Activated T-cell treated with anti-CD3 and anti-CD28 coated beads, Interleukin-2, amount 50 U/mL, for 4 hours (primary cell): Measurements from ENCODE around the gene ABCB9. TPM values are rescaled to one million over a fixed set of nuclear protein-coding genes. Genes with fewer than 3 reads are reported as not detected.

Experiments used
- ATAC-seq, 2 donors: fragments of 200-7000 bp; cut with Tn5 transposase; one replicate each; pipeline ENCODE4 v1.10.0; 2021
- DNase-seq: peaks from one replicate; pipeline ENCODE4 v3.0.0-alpha.2; 2020
- H3K27me3 Mint-ChIP-seq: one replicate; pipeline ENCODE4 v1.8.0; 2021; ENCODE audit warnings: low read depth, mixed read lengths
- H3K36me3 Mint-ChIP-seq: one replicate; pipeline ENCODE4 v1.8.0; 2022; ENCODE audit warnings: mixed read lengths; ENCODE audit not compliant: insufficient read depth
- H3K4me1 Mint-ChIP-seq: one replicate; pipeline ENCODE4 v1.8.0; 2021; ENCODE audit warnings: low read depth, mixed read lengths
- H3K4me3 Mint-ChIP-seq: one replicate; pipeline ENCODE4 v1.8.0; 2021; ENCODE audit warnings: mild to moderate bottlenecking, moderate library complexity, mixed read lengths
- H3K9me3 Mint-ChIP-seq: one replicate; pipeline ENCODE4 v1.8.0; 2021; ENCODE audit warnings: mixed read lengths
- total RNA-seq, 3 donors: library from RNA; stranded (reverse); gene quantifications; one replicate each; pipeline ENCODE4 v1.2.1, GENCODE V29; 2021

ABCB9 gene
- total RNA-seq, 3 donors from 2014 or later, result 2.3 to 3.2 (median 2.9) TPM

DNA sequence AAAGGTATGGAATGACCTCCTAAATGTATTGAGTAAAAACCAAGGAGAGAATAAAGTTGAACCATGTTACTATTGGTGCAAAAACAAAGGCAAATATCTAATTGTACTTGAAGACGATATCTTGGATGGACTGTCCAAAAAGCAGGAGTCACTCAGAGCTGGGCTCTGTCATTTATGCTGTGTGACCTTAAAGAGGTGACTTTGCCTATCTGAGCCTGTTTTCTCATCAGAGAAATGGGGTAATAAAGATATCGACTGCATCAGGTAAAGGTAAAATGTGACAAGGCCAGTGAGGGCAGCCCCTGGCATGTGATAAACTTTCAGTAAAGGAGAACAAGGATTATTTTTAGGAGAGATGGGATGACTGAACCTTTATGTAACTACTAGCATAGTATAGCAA lies 1.8 kb upstream of the ABCB9 start:
- H3K27me3 Mint-ChIP-seq, result no peaks in the 10 kb centered on the region
- no peak for ATAC-seq

DNA sequence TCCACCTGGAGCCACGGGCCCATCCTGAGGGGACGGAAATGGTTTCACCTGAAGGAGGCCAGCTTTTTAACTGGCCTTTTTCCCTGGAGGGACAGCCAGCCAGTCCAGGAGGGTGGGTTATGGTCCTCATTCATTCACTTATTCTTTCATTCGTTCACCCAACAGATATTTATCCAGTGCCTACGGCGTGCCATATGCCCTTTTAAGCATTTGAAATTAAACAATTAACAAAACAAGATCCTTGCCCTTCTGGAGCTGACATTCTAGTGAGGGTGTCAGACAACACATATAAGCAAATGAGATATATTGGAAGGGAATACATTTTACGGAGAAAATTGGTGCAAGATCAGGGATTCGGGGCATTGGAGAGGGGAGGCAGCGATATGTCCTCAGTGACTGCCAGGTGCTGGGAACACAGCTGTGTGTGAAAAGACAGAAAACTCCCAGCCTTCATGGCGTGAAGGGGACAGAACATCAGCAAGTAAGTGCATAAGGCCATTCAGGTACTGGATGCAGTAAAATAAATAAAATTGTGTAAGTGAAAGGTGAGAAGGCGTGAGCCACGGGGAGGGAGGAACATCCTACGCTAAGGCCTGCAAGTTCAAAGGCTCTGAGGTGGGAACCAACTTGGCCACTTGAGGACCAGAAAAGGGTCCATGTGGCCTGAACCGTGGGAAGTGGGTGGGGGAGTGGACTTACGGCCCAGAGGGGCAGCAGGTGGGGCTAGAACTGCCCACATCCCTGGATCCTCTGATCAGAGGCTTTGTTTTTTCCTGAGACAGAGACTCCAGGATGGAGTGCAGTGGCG lies 684 bp upstream of the ABCB9 start:
- DNase-seq (no peak), ATAC-seq (no peak)
- Mint-ChIP-seq H3K4me1 (peaks cover 9% of the 10 kb centered on the region), H3K9me3 (no peaks in the 10 kb centered on the region), H3K27me3 (no peaks in the 10 kb centered on the region), H3K4me3 (peak overlapping the region; percentile 26), H3K36me3 (no peaks in the 10 kb centered on the region)

More for the DNA sequence above, 1.8 kb upstream of the ABCB9 start:
- H3K4me1 Mint-ChIP-seq, result peaks cover 9% of the 10 kb centered on the region
- no peak for DNase-seq
- no peak overlapping the region for H3K4me3 Mint-ChIP-seq
- no peaks in the 10 kb centered on the region for H3K36me3 Mint-ChIP-seq
- H3K9me3 Mint-ChIP-seq, result no peaks in the 10 kb centered on the region

DNA sequence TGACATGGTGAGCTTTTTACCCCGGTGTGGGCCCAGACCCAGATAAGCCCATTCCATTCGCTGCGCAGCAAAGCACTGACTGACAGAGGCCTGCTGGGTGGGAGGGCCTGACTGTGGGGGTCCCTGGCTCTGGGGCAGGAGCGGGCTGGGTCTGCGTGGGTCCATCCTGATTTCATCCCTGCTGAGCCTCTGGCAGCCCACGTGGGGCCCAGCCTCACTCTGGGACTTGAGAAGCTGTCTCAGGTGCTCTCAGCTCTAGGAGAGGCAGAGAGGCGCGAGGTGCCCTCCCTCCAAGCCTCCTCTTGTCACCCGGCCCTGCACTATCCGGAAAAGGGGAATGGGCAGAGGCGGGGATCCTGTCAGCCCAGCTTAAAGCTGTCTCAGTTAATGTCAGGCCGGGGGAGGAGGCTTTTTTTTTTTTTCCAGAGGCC lies 927 bp downstream of the ABCB9 start:
- Mint-ChIP-seq H3K36me3 (no peaks in the 10 kb centered on the region), H3K27me3 (no peaks in the 10 kb centered on the region), H3K4me1 (peaks cover 9% of the 10 kb centered on the region), H3K4me3 (no peak overlapping the region), H3K9me3 (no peaks in the 10 kb centered on the region)
- no peak for ATAC-seq
- no peak for DNase-seq

DNA sequence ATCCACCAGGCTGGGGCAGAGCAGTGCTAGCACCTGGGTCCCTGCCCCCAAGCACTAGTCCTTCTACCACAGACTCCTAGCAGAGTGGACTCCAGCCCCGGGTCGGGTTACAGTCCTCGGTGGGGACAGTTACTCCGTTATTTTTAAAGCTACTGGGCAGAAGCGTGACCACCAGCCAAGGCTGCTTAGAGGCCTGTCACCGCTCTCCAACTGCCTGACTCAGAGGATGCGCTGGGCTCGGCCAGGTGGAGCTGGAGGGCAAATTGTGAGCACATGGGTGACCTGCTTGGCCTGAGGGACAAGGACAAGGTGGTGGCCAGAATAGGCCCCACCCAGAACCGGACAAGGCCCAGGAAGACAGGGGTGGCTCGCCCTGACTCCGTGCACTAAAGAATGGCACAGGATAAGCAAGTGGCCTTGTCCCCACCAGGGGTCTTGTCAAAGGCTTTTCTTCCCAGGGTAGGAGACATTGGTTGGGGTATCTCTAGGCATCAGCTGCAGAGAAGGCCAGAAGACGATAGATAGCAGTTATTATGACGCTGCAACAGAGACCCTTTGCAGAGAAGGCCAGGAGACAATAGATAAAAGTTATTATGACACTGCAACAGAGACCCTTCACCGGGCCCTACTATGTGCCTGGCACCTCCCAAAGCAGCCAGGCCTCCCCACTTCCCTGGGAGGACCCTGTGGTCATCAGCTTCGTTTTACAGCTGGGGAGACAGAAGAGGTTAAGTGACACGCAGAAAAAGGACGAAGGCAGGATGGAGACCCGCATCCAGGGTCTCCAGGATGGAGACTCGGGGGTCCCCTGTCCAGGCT lies 1.6 kb downstream of the ABCB9 start:
- Mint-ChIP-seq H3K4me3 (peak overlapping the region; percentile 40), H3K4me1 (peaks cover 9% of the 10 kb centered on the region), H3K36me3 (no peaks in the 10 kb centered on the region), H3K27me3 (no peaks in the 10 kb centered on the region), H3K9me3 (no peaks in the 10 kb centered on the region)
- ATAC-seq (no peak), DNase-seq (no peak)

DNA sequence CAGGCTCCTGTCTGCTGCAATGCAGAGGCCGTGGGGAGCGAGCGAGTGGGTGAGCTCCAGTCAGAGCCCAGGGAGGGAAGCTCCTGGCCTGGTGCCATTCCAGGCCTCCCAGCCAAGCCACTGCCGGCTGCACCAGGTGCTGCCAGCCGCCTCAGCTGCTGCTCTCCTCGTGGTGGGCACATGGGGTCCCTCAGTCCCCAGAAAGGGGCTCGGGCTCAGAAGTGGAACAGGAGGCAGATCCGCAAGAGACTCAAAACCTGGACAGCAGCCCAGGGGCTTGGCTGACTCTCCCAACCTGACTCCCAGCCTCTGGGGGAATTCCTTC lies 2.4 kb downstream of the ABCB9 start:
- DNase-seq (no peak), ATAC-seq (no peak)
- H3K4me1 Mint-ChIP-seq, result peaks cover 9% of the 10 kb centered on the region
- no peaks in the 10 kb centered on the region for H3K36me3 Mint-ChIP-seq
- H3K9me3 Mint-ChIP-seq, result no peaks in the 10 kb centered on the region
- no peaks in the 10 kb centered on the region for H3K27me3 Mint-ChIP-seq
- H3K4me3 Mint-ChIP-seq, result no peak overlapping the region

DNA sequence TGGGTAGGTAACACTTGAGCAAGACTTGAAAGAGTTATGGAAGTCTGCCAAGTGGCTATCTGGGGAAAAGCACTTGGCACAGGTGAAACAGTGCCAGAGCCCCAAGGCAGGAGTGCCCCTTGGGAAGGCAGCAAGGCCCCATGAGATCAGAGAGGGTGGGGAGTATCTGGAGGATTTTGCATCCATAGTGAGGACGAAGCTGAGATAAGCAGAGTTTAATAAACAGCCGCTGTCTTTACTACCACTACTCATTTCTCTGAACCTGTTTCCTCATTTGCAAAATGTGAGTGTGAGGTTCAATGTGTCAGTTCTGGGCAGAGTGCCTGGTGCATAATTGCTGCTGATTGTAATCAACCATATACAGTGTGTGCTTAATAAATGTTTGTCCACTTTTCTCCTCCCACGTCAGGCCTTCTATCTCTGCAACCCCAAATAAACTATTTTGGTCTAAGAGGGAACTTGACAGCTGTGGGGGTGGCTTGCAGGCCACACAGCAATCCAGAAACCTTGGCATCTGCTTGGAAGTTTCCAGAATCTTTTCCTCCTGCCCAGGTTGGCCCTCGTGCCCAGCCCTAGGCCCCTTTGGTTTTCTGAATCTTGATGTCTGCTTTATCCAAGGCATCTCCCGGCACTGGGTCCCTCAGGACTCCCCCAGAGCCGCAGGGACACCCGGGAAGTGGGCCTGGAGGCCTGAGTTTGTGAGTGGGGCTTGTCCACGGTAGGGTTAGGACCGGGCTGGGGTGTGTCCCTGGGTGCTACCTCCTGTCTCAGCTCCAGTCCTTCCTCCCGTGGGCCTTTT lies 4.5 kb downstream of the ABCB9 start:
- Mint-ChIP-seq H3K36me3 (no peaks in the 10 kb centered on the region), H3K9me3 (no peaks in the 10 kb centered on the region), H3K4me1 (peaks cover 6% of the 10 kb centered on the region), H3K4me3 (no peak overlapping the region), H3K27me3 (no peaks in the 10 kb centered on the region)
- ATAC-seq (no peak), DNase-seq (no peak)

DNA sequence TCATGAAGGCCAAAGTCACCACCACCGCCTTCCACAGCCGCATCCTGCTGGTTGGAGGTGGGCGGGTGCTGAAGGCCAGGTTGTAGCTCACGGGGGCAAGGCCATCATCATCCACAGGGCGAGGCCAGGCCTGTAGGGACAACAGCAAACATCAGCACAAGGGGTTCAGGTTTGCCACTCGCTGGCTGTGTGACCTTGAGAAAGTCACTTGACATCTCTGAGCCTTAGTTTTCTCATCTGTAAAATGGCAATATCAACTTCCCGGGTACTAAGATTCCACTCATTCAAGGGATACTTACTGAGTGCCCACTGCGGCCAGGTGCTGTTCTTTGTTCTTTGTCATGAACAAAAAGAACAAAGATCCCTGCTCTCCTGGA lies 6.1 kb downstream of the ABCB9 start:
- no peaks in the 10 kb centered on the region for H3K27me3 Mint-ChIP-seq
- H3K4me1 Mint-ChIP-seq, result peaks cover 4% of the 10 kb centered on the region

DNA sequence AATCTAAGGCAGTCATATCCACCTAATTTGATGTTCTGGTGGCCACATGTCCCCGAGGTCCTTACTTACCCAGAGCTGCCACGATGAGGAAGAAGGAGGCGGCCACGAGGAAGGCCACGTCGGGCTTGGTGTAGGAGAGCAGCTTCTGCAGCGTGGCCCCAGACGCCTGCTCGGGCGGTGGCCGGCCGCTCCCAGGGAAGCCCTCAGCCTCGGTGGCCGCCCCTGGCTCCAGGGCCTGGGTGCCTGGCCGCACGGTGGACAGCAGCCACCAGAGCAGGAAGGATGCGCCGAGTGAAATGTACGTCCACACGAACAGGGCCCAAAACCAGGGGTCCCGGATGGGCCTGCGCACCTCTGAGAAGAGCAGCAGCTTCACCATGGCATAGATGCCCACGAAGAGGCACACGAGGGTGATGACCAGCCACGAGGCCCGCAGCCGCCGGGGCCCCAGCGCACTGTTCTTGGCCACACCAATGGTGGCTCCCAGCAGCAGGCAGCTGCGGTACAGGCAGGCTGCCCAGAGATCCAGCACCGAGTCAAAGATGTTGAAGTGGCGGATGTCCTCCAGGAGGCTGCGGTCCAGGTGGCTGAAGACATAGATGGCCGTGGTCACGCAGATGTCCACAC lies 6.6 kb downstream of the ABCB9 start:
- H3K9me3 Mint-ChIP-seq, result no peaks in the 10 kb centered on the region
- peaks cover under 1% of the 10 kb centered on the region for H3K4me1 Mint-ChIP-seq
- ATAC-seq (no peak), DNase-seq (no peak)
- no peaks in the 10 kb centered on the region for H3K27me3 Mint-ChIP-seq
- no peaks in the 10 kb centered on the region for H3K36me3 Mint-ChIP-seq
- H3K4me3 Mint-ChIP-seq, result no peak overlapping the region

More for the DNA sequence above, 6.1 kb downstream of the ABCB9 start:
- Mint-ChIP-seq H3K36me3 (no peaks in the 10 kb centered on the region), H3K4me3 (no peak overlapping the region), H3K9me3 (no peaks in the 10 kb centered on the region)
- ATAC-seq (no peak), DNase-seq (no peak)

DNA sequence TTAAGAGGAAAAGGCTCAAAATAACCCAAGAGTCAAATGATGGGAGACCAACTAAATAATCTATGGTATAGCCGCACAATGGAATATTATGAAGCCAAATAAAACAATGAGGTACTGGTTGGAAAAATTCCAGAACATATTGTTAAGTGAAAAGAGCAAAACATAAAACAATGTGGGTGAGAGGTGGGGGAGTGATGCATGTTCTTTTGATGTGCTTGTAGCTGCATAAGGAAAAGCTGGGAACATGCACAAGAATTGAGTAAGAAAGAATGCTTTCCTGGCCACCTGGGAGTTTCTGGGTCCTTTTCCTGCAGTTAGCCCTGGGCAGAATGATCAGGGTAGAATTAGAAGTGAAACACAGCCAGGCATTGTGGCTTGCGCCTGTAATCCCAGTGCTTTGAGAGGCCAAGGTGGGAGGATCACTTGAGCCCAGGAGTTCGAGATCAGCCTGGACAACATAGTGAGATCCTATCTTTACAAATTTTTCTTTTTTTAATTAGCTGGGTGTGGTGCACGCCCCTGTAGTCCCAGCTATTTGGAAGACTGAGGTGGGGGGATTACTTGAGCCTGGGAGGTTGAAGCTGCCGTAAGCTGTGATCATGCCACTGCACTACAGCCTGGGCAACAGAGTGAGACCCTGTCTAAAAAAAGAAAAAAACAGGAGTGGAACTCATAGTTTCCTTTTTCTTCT lies 7.9 kb downstream of the ABCB9 start:
- no peak for ATAC-seq
- no peaks in the 10 kb centered on the region for H3K36me3 Mint-ChIP-seq
- H3K4me1 Mint-ChIP-seq, result no peaks in the 10 kb centered on the region
- H3K9me3 Mint-ChIP-seq, result no peaks in the 10 kb centered on the region
- DNase-seq, result no peak
- H3K27me3 Mint-ChIP-seq, result no peaks in the 10 kb centered on the region
- no peak overlapping the region for H3K4me3 Mint-ChIP-seq

DNA sequence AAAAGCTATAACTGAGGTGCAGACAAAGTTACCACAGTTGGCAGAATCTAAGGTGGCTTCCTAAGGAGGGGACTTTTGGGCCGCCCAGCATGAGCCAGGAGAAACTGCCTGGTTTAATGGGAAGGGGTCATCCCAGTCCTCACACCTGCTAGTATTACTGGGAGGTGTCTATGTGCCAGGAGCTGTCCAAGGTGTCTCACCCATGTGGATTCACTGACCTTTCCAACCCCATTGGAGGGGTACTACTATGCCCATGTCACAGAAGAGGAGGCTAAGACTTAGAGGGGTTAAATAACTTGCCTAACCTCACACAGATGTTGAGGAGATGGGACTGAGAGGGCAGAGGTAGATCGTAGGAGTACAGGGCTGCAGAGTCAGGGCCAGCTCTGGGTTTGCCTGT lies 10.2 kb downstream of the ABCB9 start:
- no peak overlapping the region for H3K4me3 Mint-ChIP-seq
- ATAC-seq (no peak), DNase-seq (no peak)
- H3K4me1 Mint-ChIP-seq, result peaks cover 5% of the 10 kb centered on the region
- no peaks in the 10 kb centered on the region for H3K9me3 Mint-ChIP-seq
- no peaks in the 10 kb centered on the region for H3K36me3 Mint-ChIP-seq
- H3K27me3 Mint-ChIP-seq, result no peaks in the 10 kb centered on the region

DNA sequence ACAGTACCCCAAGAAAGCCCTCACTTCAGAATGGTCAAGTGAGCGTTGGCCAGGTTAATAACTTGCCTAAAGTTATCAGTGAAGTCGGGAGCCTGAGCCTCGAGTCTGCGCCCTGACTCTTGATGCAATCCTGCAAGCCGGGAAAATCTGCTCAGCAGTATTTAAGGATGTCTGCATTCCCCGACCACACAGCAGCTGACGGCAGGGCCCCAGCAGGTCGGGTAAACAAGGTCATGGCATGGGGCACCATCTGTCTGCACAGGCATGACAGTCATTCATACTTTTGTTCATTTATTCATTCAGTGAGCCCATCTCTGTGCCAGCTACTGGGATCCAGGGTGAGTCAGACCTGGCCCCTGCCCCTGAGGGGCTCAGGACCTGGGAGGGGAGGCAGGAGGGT lies 11.1 kb downstream of the ABCB9 start:
- no peak for DNase-seq
- no peak for ATAC-seq
- H3K9me3 Mint-ChIP-seq, result no peaks in the 10 kb centered on the region
- no peaks in the 10 kb centered on the region for H3K36me3 Mint-ChIP-seq
- no peaks in the 10 kb centered on the region for H3K27me3 Mint-ChIP-seq
- no peak overlapping the region for H3K4me3 Mint-ChIP-seq
- H3K4me1 Mint-ChIP-seq, result peaks cover 5% of the 10 kb centered on the region

DNA sequence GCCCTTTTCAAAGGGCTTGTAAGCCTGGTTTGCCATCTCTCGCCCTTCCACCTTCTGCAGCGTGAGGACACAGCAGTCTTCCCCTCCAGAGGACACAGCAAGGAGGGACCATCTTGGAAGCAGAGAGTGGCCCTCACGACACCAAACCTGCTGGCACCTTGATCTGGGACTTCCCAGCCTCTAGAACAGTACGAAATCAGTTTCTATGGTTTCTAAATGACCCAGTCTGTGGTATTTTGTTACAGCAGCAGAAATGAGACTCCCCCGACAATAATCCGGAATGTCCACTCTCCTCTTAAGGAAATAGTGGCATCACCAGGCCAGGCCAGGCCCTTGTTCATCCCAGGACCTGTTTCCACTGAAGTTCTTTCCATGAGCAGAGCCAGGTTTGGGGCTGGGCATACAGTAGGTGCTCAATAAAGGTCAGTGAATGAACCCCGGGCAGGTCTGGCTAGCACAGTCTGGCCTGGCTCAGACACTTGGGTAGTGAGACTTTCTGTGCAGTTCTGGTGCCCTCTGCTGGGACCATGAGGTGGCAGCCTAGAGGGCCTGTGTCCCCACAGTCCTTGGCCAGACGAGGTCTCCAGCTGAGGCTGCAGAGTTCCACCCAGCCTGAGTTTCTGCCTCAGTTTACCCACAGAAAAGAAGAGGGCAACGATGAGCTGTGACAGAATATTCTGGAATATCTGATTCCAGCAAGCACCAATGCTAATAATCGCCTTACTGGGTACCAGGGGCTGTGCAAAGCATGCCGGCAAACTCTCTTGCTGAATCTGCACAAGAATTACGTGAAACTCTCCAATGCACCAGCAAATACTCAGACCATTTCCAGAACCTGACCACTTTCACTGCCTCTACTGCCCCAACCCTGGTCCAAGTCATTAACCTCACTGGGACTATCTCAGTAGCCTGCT lies 14.0 kb downstream of the ABCB9 start:
- Mint-ChIP-seq H3K27me3 (no peaks in the 10 kb centered on the region), H3K4me1 (peaks cover 14% of the 10 kb centered on the region), H3K4me3 (no peak overlapping the region), H3K9me3 (no peaks in the 10 kb centered on the region), H3K36me3 (no peaks in the 10 kb centered on the region)
- peak; percentile 68 for DNase-seq
- ATAC-seq, result peak; percentile 96 to 97

DNA sequence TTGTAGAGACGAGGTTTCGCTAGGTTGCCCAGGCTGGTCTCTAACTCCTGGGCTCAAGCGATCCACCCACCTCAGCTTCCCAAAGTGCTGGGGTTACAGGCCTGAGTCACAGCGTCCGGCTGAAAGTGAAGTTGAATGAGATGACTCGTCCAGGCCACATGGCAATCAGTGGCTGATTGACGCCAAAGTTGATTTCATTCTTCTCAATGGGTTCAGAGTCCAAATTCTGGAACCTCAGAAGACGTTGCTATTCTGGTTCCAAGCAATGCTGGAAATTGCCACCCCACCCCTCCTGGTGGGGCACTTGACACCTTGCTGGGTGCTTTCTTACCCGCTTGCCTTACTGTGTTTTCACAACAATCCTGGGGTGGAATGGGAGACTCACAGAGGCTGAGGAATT lies 14.9 kb downstream of the ABCB9 start:
- H3K4me1 Mint-ChIP-seq, result peaks cover 22% of the 10 kb centered on the region
- DNase-seq, result no peak
- no peaks in the 10 kb centered on the region for H3K36me3 Mint-ChIP-seq
- no peak overlapping the region for H3K4me3 Mint-ChIP-seq
- H3K27me3 Mint-ChIP-seq, result no peaks in the 10 kb centered on the region
- no peaks in the 10 kb centered on the region for H3K9me3 Mint-ChIP-seq
- no peak for ATAC-seq
